ENCODE measurements around the gene GRIA4.

DNA sequence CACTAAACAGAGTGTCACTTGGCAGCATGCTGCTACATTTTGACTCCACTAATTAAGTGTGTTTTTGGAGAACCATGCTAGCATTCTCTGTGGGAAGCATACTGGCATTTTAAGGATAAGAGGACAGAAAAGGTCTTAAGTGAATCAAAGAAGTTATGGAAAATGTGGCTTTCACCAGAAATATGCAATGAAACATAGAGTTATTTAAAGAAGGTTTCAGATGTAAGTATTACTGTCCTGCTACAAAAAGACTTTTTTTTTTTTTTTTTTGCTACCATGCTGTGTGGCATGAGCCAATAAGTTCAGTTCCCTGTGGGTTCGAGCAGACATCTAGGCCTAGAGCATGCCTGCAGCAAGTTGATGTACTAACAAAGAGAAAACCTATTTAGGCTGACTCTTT, 224.6 kb downstream of the GRIA4 start:
- TF ChIP-seq, protein P1, sequence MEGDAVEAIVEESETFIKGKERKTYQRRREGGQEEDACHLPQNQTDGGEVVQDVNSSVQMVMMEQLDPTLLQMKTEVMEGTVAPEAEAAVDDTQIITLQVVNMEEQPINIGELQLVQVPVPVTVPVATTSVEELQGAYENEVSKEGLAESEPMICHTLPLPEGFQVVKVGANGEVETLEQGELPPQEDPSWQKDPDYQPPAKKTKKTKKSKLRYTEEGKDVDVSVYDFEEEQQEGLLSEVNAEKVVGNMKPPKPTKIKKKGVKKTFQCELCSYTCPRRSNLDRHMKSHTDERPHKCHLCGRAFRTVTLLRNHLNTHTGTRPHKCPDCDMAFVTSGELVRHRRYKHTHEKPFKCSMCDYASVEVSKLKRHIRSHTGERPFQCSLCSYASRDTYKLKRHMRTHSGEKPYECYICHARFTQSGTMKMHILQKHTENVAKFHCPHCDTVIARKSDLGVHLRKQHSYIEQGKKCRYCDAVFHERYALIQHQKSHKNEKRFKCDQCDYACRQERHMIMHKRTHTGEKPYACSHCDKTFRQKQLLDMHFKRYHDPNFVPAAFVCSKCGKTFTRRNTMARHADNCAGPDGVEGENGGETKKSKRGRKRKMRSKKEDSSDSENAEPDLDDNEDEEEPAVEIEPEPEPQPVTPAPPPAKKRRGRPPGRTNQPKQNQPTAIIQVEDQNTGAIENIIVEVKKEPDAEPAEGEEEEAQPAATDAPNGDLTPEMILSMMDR (IDR thresholded peaks at IDR 0.05; ENCODE audit: poor library complexity): no peak
- TF ChIP-seq EZH2phosphoT487 (IDR thresholded peaks at IDR 0.05; ENCODE audit: low read depth, severe bottlenecking, unreplicated experiment) (no peak), EZH2 (IDR thresholded peaks at IDR 0.05; ENCODE audit: borderline replicate concordance) (no peak)
